Small intestine (tissue), 7 donors: ENCODE results near the gene LEPROT. TPM values are rescaled to one million over a fixed set of nuclear protein-coding genes. Genes with fewer than 3 reads are reported as not detected.

Source experiments
- DNase-seq, 2 donors: peaks; one replicate each; pipeline versions ENCODE4 v3.0.0 to v3.0.0-alpha.2; 2013
- FAIRE-seq: peaks from 2 replicates; lab custom pipeline; 2012; peaks lifted over from hg19 to GRCh38; lab: Jason Lieb, UNC
- H3K27ac ChIP-seq, 3 donors: one replicate each; pipeline ENCODE4 v1.5.1; 2013; ENCODE audit warnings: low read length in 2 of 3, mild to moderate bottlenecking in 2 of 3, control low read depth in 1 of 3, inconsistent platforms in 1 of 3, low read depth in 1 of 3, moderate library complexity in 1 of 3
- H3K27me3 ChIP-seq, 3 donors: one replicate each; pipeline ENCODE4 v1.6.1; 2013; ENCODE audit warnings: low read length in 3 of 3, inconsistent platforms in 1 of 3; ENCODE audit not compliant: control insufficient read depth in 3 of 3, insufficient read depth in 3 of 3
- H3K36me3 ChIP-seq, 3 donors: one replicate each; pipeline ENCODE4 v1.6.1; 2013; ENCODE audit warnings: low read length in 3 of 3, inconsistent platforms in 1 of 3, low read depth in 1 of 3, mild to moderate bottlenecking in 1 of 3, moderate library complexity in 1 of 3; ENCODE audit not compliant: control insufficient read depth in 3 of 3, insufficient read depth in 2 of 3
- H3K4me1 ChIP-seq, 3 donors: one replicate each; pipeline ENCODE4 v1.6.1; 2013; ENCODE audit warnings: low read length in 2 of 3, inconsistent platforms in 1 of 3, low read depth in 1 of 3, mild to moderate bottlenecking in 1 of 3, moderate library complexity in 1 of 3; ENCODE audit not compliant: control insufficient read depth in 3 of 3, insufficient read depth in 2 of 3
- H3K4me3 ChIP-seq, 3 donors: one replicate each; pipeline ENCODE4 v1.5.1; 2013; ENCODE audit warnings: low read length in 3 of 3, control low read depth in 1 of 3, inconsistent platforms in 1 of 3, low read depth in 1 of 3, mild to moderate bottlenecking in 1 of 3, moderate library complexity in 1 of 3
- H3K9me3 ChIP-seq, 2 donors: one replicate each; pipeline ENCODE4 v1.6.1; 2013; ENCODE audit warnings: low read depth in 1 of 2, low read length in 1 of 2; ENCODE audit not compliant: control insufficient read depth in 2 of 2, insufficient read depth in 1 of 2
- WGBS, 3 donors: extraction: QIAGEN DNeasy Blood & Tissue Kit; methylation state at CpG; one replicate each; pipeline ENCODE4 v1.1.7; 2013; 5-methylcytosine and 5-hydroxymethylcytosine counted together
- polyA plus RNA-seq, 4 donors: library from polyadenylated mRNA; stranded (reverse) in 3 of 4; unstranded in 1 of 4; fragments of 200-250 nt in 3 of 4; fragments of 120-200 nt in 1 of 4; gene quantifications; one replicate each; pipeline versions ENCODE4 v1.2.1 to v1.2.3, GENCODE V29; 2013
- donor health status: healthy with polysubstance abuse.
- donor health status: control.
- donor health status: control.
- donor health status: Bipolar disorder and iron deficiency.
- donor health status: healthy.

LEPROT gene
- polyA plus RNA-seq, 4 donors = 14.1 to 61.5 (median 25.2) TPM

GRCh38 chr1:65401612-65402011, 18.9 kb upstream of the LEPROT start:
- FAIRE-seq (no peak), DNase-seq (no peak)
- H3K36me3 ChIP-seq = no peaks in the 10 kb centered on the region

GRCh38 chr1:65404941-65405340, 15.5 kb upstream of the LEPROT start:
- FAIRE-seq (no peak), DNase-seq (no peak)
- Histone ChIP-seq H3K4me3 (no peak overlapping the region), H3K27ac (no peak overlapping the region), H3K36me3 (no peaks in the 10 kb centered on the region), H3K4me1 (no peaks in the 10 kb centered on the region), H3K27me3 (peaks cover 0 to 2% (median 0%) of the 10 kb centered on the region in 3 donors), H3K9me3 (no peaks in the 10 kb centered on the region)

More at GRCh38 chr1:65401612-65402011, 18.9 kb upstream of the LEPROT start:
- no peaks in the 10 kb centered on the region for H3K9me3 ChIP-seq
- H3K27ac ChIP-seq = no peak overlapping the region
- H3K4me3 ChIP-seq = no peak overlapping the region
- 87 to 95% (median 93%) methylated on average over 3 of the region's 3 CpGs for WGBS, 3 donors
- H3K4me1 ChIP-seq = no peaks in the 10 kb centered on the region
- peaks cover 0 to 2% (median 0%) of the 10 kb centered on the region in 3 donors for H3K27me3 ChIP-seq

- Histone ChIP-seq H3K27ac (no peak overlapping the region), H3K9me3 (no peaks in the 10 kb centered on the region), H3K27me3 (peaks cover 0 to 2% (median 0%) of the 10 kb centered on the region in 3 donors), H3K4me3 (no peak overlapping the region), H3K4me1 (no peaks in the 10 kb centered on the region), H3K36me3 (no peaks in the 10 kb centered on the region)
- DNase-seq = peak; percentile 40 to 63
- no peak for FAIRE-seq
- 48 to 61% (median 60%) methylated on average over 2 of the region's 2 CpGs for WGBS, 3 donors
Observed at GRCh38 chr1:65407877-65408276, 12.6 kb upstream of the LEPROT start.

GRCh38 chr1:65409314-65409713, 11.2 kb upstream of the LEPROT start:
- DNase-seq = no peak
- no peaks in the 10 kb centered on the region for H3K9me3 ChIP-seq
- no peak overlapping the region for H3K27ac ChIP-seq
- no peaks in the 10 kb centered on the region for H3K36me3 ChIP-seq
- FAIRE-seq = no peak
- WGBS, 3 donors = 64 to 89% (median 69%) methylated on average over 1 of the region's 1 CpG
- H3K4me1 ChIP-seq = no peaks in the 10 kb centered on the region
- H3K27me3 ChIP-seq = peaks cover 0 to 2% (median 0%) of the 10 kb centered on the region in 3 donors
- H3K4me3 ChIP-seq = no peak overlapping the region

- Histone ChIP-seq H3K27me3 (peaks cover 0 to 2% (median 0%) of the 10 kb centered on the region in 3 donors), H3K4me1 (no peaks in the 10 kb centered on the region), H3K36me3 (no peaks in the 10 kb centered on the region), H3K4me3 (no peak overlapping the region), H3K27ac (no peak overlapping the region), H3K9me3 (no peaks in the 10 kb centered on the region)
- FAIRE-seq (no peak), DNase-seq (no peak)
- 88 to 94% (median 92%) methylated on average over 4 of the region's 4 CpGs for WGBS, 3 donors
Observed at GRCh38 chr1:65409816-65410326, 10.6 kb upstream of the LEPROT start.

- 90 to 93% (median 91%) methylated on average over 4 of the region's 4 CpGs for WGBS, 3 donors
Observed at GRCh38 chr1:65412256-65412983, 8.0 kb upstream of the LEPROT start.

GRCh38 chr1:65412984-65413375, 7.5 kb upstream of the LEPROT start:
- FAIRE-seq (no peak), DNase-seq (no peak)
- Histone ChIP-seq H3K4me1 (no peaks in the 10 kb centered on the region), H3K4me3 (no peak overlapping the region), H3K36me3 (no peaks in the 10 kb centered on the region), H3K9me3 (no peaks in the 10 kb centered on the region), H3K27me3 (no peaks in the 10 kb centered on the region), H3K27ac (no peak overlapping the region)
- WGBS, 3 donors = 84 to 93% (median 90%) methylated on average over 3 of the region's 3 CpGs

More at GRCh38 chr1:65412256-65412983, 8.0 kb upstream of the LEPROT start:
- Histone ChIP-seq H3K36me3 (no peaks in the 10 kb centered on the region), H3K4me1 (no peaks in the 10 kb centered on the region), H3K27me3 (no peaks in the 10 kb centered on the region), H3K4me3 (no peak overlapping the region), H3K27ac (no peak overlapping the region), H3K9me3 (no peaks in the 10 kb centered on the region)
- DNase-seq (no peak), FAIRE-seq (no peak)

GRCh38 chr1:65414538-65414937, 5.9 kb upstream of the LEPROT start:
- H3K4me1 ChIP-seq = peaks cover 0 to 5% (median 0%) of the 10 kb centered on the region in 3 donors
- H3K9me3 ChIP-seq = no peaks in the 10 kb centered on the region
- FAIRE-seq (peak; percentile 41), DNase-seq (no peak)
- H3K27me3 ChIP-seq = no peaks in the 10 kb centered on the region
- H3K4me3 ChIP-seq = no peak overlapping the region
- H3K27ac ChIP-seq = no peak overlapping the region
- H3K36me3 ChIP-seq = no peaks in the 10 kb centered on the region
- WGBS, 3 donors = 77 to 83% (median 79%) methylated on average over 4 of the region's 4 CpGs
